HG02623 (cell line): Measurements from ENCODE around the gene TMEM43.
A peak's percentile ranks its signal among the peaks of the same experiment; 100 is the strongest.
"Not testable (repeated sequence)": the region's sequence is repeated elsewhere in the genome, so short reads cannot be mapped to it uniquely, and the experiment has no call there.

ENCODE experiments used
- ATAC-seq: cut with Tn5 transposase; IDR thresholded peaks from one replicate; pipeline ENCODE4 v1.9.1; 2021; ENCODE audit warnings: moderate library complexity; ENCODE audit not compliant: unreplicated experiment

The TMEM43 gene

DNA sequence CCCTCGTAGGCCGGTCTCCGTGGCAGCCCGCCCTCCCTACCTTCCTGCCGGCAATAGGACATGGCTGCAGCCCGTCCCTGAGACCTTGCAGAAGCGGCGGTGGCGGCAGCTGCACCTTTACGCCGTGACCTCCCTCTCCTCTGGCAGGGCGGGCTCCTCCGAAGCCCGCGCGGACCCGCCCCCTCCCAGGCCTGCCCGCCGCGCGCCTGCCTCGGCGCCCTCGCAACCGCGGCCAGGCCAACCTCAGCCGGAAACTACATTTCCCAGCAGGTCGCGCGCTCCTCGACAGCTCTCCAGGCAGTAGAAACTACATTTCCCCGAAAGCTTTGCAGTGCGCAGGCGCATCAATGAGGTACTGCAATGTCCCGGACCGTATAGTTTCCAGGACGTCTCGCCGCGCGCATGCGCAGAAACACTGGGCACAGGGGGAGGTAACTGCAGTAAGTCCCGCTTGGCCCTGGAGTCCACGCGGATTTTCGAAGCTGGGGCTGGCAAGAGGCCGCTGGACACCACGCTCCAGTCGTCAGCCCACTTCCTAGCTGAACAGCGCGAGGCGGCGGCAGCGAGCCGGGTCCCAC, at the start of gene TMEM43, which contains the start of gene CHCHD4:
Gene TMEM43, plus strand, starts transcription at position 438 of the 578 bp plus-strand sequence. CDS start 142 bp downstream, outside the sequence.
Gene CHCHD4, minus strand, starts transcription at position 256 of the 578 bp plus-strand sequence. Its CDS starts 194 bp downstream, at position 62.
- peak; percentile 87 for ATAC-seq

GRCh38 chr3:14075233-14075632, 49.6 kb upstream of the TMEM43 start:
- ATAC-seq = not testable (repeated sequence)

- no peak for ATAC-seq
Observed at GRCh38 chr3:14077310-14077709, 47.5 kb upstream of the TMEM43 start.

- no peak for ATAC-seq
Observed at GRCh38 chr3:14082108-14082657, 42.7 kb upstream of the TMEM43 start.

DNA sequence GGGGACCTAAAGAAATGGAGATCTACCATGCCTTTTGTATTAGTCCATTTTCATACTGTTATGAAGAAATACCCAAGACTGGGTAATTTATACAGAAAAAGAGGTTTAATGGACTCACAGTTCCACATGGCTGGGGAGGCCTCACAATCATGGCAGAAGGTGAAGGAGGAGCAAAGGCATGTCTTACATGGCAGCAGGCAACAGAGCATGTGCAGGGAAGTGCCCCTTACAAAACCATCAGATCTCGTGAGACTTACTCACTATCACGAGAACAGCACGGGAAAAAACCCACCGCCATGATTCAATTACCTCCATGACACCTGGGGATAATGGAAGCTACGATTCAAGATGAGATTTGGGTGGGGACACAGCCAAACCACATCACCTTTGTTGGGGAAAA, 37.4 kb upstream of the TMEM43 start:
- ATAC-seq = not testable (repeated sequence)

- not testable (repeated sequence) for ATAC-seq
Observed at GRCh38 chr3:14091959-14092358, 32.9 kb upstream of the TMEM43 start.

DNA sequence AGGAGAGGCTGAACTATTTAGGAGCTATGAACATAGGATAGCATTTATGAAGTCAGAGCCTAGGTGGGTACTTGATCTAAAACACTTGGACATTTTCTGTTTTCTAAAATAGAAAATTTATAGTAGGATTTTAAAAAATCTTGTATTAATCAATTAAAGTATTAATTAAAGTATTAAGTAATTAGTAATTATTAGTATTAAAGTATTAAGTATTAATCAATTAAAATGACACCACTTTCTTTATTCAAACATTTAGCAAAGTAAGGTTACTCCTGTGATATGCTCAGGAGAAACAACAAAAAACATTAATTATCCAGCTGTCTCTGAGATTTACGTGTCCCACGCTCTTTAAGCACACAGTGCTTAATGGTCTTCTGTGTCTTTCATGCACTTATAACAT, 32.4 kb upstream of the TMEM43 start:
- no peak for ATAC-seq

DNA sequence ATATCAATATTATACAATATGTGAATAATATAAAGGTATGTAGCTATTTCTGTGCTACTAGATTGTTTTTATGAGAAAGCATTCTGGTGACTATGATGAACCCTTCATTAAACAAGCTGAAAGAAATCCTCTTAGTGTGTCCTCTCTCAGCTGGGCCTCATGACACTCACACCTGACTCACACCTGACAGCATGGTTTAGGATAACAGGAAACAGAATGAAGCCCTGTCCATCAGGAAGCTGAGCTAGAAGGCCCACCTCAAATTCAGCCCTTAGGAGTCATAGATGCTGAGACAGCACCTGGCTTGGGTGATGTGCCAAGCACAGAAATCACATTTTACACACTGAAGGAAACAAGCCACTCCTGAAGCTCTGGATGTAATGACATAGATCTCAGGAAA, 31.0 kb upstream of the TMEM43 start:
- ATAC-seq = no peak

DNA sequence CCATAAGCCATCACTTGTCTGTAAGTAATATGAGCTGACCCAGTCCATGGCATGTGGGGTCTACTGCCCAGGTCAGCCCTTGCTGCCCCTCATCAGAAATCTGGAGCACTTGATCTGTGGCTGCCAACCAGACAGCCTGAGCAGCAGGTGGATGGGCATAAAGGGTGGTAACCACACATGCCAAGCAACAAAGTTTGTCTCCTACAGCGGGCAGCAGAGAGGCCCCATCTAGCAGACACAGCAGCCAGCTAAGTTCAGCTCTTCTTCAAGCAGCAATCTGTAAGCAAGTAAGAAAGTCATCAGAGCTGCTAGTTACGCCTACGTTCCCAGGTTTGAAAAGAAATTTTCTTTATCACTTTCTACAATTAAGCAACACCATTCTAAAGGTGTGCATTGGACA, 28.1 kb upstream of the TMEM43 start:
- ATAC-seq = no peak

DNA sequence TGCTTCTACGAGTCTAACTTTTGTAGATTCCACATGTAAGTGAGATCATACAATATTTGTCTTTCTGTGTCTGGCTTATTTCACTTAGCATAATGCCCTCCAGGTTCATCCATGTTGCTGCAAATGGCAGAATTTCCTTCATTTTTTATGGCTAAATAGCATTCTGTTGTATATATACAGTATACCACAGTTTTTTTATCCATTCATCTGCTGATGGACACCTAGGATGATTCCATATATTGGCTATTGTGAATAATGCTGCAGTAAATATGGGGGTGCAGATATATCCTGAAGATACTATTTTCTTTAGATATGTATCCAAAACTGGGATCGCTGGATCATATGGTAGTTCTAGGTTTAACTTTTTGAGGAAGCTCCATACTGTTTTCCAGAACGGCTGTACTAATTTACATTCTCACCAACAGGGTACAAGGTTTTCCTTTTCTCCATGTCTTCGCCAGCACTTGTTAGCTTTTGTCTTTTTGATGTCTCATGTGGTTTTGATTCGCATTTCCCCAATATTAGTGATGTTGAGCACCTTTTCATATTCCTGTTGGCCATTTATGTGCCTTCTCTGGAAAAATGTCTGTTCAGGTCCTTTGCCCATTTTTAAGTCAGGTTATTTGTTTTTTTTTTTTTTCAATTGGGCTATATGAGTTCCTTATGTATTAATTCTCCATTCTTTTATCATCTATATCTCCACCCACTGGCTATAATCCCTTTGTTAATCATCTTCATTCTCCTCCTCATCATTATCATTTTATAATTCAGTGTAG, 27.0 kb upstream of the TMEM43 start:
- ATAC-seq = no peak

DNA sequence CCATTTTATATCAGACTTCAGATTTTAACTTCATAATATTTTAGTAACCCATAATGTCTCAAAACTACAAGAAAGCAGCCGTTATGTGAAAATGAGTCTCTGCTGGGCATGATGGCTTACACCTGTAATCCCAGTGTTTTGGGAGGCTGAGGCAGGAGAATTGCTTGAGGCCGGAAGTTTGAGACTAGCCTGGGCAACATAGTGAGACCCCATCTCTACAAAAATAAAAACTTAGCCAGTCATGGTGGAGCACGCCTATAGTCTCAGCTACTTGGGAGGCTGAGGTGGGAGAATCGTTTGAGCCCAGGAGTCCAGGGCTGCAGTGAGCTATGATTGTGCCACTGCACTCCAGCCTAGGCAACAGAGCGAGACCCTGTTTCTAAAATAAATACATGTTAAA, 15.0 kb upstream of the TMEM43 start:
- not testable (repeated sequence) for ATAC-seq

GRCh38 chr3:14110699-14111098, 14.2 kb upstream of the TMEM43 start:
- ATAC-seq = no peak

- no peak for ATAC-seq
Observed at GRCh38 chr3:14113965-14114635, 10.8 kb upstream of the TMEM43 start.

GRCh38 chr3:14117468-14118399, 7.1 kb upstream of the TMEM43 start:
- ATAC-seq = no peak

- ATAC-seq = no peak
Observed at GRCh38 chr3:14118400-14119381, 6.2 kb upstream of the TMEM43 start.

GRCh38 chr3:14119651-14120050, 5.2 kb upstream of the TMEM43 start:
- no peak for ATAC-seq

GRCh38 chr3:14120111-14120920, 4.5 kb upstream of the TMEM43 start:
- no peak for ATAC-seq

- ATAC-seq = not testable (repeated sequence)
Observed at GRCh38 chr3:14120921-14121448, 3.9 kb upstream of the TMEM43 start.
